ENCODE measurements around the gene MAGI3.
A peak's percentile ranks its signal among the peaks of the same experiment; 100 is the strongest.
"Not testable (repeated sequence)": the region's sequence is repeated elsewhere in the genome, so short reads cannot be mapped to it uniquely, and the experiment has no call there.

Gene MAGI3

GRCh38 chr1:113592230-113592629, 201.9 kb downstream of the MAGI3 start:
- DNase-seq (ENCODE audit: low read depth) = no peak
- TF ChIP-seq CTCF (conservative IDR thresholded peaks at IDR 0.05; ENCODE audit: low read depth, low read length) = no peak

GRCh38 chr1:113593550-113594297, 203.4 kb downstream of the MAGI3 start:
- no peak for TF ChIP-seq CTCF (conservative IDR thresholded peaks at IDR 0.05; ENCODE audit: low read depth, low read length)
- peak overlapping the region; percentile 28 for H3K4me3 ChIP-seq (ENCODE audit: low read depth, low read length)
- DNase-seq (ENCODE audit: low read depth) = peak; percentile 14

More at GRCh38 chr1:113592230-113592629, 201.9 kb downstream of the MAGI3 start:
- no peak overlapping the region for H3K4me3 ChIP-seq (ENCODE audit: low read depth, low read length)

GRCh38 chr1:113604466-113604865, 214.2 kb downstream of the MAGI3 start:
- not testable (repeated sequence) for H3K4me3 ChIP-seq (ENCODE audit: low read depth, low read length); DNase-seq (ENCODE audit: low read depth)

GRCh38 chr1:113605146-113605545, 214.8 kb downstream of the MAGI3 start:
- H3K4me3 ChIP-seq (ENCODE audit: low read depth, low read length) = no peak overlapping the region
- DNase-seq (ENCODE audit: low read depth) = no peak
- no peak for TF ChIP-seq CTCF (conservative IDR thresholded peaks at IDR 0.05; ENCODE audit: low read depth, low read length)

GRCh38 chr1:113608399-113608798, 218.1 kb downstream of the MAGI3 start:
- no peak overlapping the region for H3K4me3 ChIP-seq (ENCODE audit: low read depth, low read length)
- DNase-seq (ENCODE audit: low read depth) = peak; percentile 32
- TF ChIP-seq CTCF (conservative IDR thresholded peaks at IDR 0.05; ENCODE audit: low read depth, low read length) = no peak

- no peak for TF ChIP-seq CTCF (conservative IDR thresholded peaks at IDR 0.05; ENCODE audit: low read depth, low read length)
- DNase-seq (ENCODE audit: low read depth) = no peak
- no peak overlapping the region for H3K4me3 ChIP-seq (ENCODE audit: low read depth, low read length)
These were observed 220.1 kb downstream of the MAGI3 start for GRCh38 chr1:113610372-113610771.

GRCh38 chr1:113615425-113615824, 225.1 kb downstream of the MAGI3 start:
- H3K4me3 ChIP-seq (ENCODE audit: low read depth, low read length) = no peak overlapping the region
- no peak for TF ChIP-seq CTCF (conservative IDR thresholded peaks at IDR 0.05; ENCODE audit: low read depth, low read length)
- DNase-seq (ENCODE audit: low read depth) = peak; percentile 7
